NOMO-1 treated with DMSO at 0.1 percent for 48 hours (cell line): Measurements from ENCODE around the gene CPD.
"Not testable (repeated sequence)": the region's sequence is repeated elsewhere in the genome, so short reads cannot be mapped to it uniquely, and the experiment has no call there.

Experiments used
- DNase-seq: peaks from one replicate; lab custom pipeline; 2025; ENCODE audit not compliant: unreplicated experiment; lab: John Stamatoyannopoulos, UW

The CPD gene

GRCh38 chr17:30378825-30379302 is at the start of gene CPD:
TSS of gene CPD (plus strand) at chr17:30378927. CDS start at chr17:30378981, 54 bp downstream.
- peak; percentile 89 for DNase-seq

GRCh38 chr17:30332057-30332542 is 46.6 kb upstream of the CPD start:
- peak; percentile 21 for DNase-seq

- no peak for DNase-seq
Measured at GRCh38 chr17:30333503-30334360, 45.0 kb upstream of the CPD start, which contains the start of gene TMIGD1. TSS of gene TMIGD1 (minus strand) at chr17:30334057. CDS start at chr17:30332133, 1,924 bp downstream.

GRCh38 chr17:30334421-30334820 is 44.3 kb upstream of the CPD start:
- DNase-seq: no peak

GRCh38 chr17:30336369-30337171 is 42.2 kb upstream of the CPD start:
- DNase-seq: peak; percentile 71

GRCh38 chr17:30337393-30337999 is 41.2 kb upstream of the CPD start:
- DNase-seq: no peak

- DNase-seq: no peak
Measured at GRCh38 chr17:30339086-30339485, 39.6 kb upstream of the CPD start.

- no peak for DNase-seq
Measured at GRCh38 chr17:30340801-30341356, 37.8 kb upstream of the CPD start.

GRCh38 chr17:30341703-30342249 is 37.0 kb upstream of the CPD start:
- DNase-seq: no peak

- DNase-seq: not testable (repeated sequence)
Measured at GRCh38 chr17:30343244-30343643, 35.5 kb upstream of the CPD start.

GRCh38 chr17:30343796-30344195 is 34.9 kb upstream of the CPD start:
- DNase-seq: no peak

- peak; percentile 89 for DNase-seq
Measured at GRCh38 chr17:30344283-30345088, 34.2 kb upstream of the CPD start.

- DNase-seq: no peak
Measured at GRCh38 chr17:30345089-30345433, 33.7 kb upstream of the CPD start.

GRCh38 chr17:30345527-30346075 is 33.1 kb upstream of the CPD start:
- DNase-seq: no peak

GRCh38 chr17:30346221-30346795 is 32.4 kb upstream of the CPD start:
- DNase-seq: no peak

GRCh38 chr17:30347488-30347887 is 31.2 kb upstream of the CPD start:
- no peak for DNase-seq

- no peak for DNase-seq
Measured at GRCh38 chr17:30349252-30349651, 29.5 kb upstream of the CPD start.

- peak; percentile 61 for DNase-seq
Measured at GRCh38 chr17:30351263-30351662, 27.5 kb upstream of the CPD start.

GRCh38 chr17:30351735-30352134 is 27.0 kb upstream of the CPD start:
- DNase-seq: peak; percentile 70
